ENCODE data around the gene TUBA1B. TPM values are rescaled to one million over a fixed set of nuclear protein-coding genes. Genes with fewer than 3 reads are reported as not detected.

TUBA1B gene
- total RNA-seq, 4 donors from 2014 or later: 608 to 1,018 (median 745) TPM

DNA sequence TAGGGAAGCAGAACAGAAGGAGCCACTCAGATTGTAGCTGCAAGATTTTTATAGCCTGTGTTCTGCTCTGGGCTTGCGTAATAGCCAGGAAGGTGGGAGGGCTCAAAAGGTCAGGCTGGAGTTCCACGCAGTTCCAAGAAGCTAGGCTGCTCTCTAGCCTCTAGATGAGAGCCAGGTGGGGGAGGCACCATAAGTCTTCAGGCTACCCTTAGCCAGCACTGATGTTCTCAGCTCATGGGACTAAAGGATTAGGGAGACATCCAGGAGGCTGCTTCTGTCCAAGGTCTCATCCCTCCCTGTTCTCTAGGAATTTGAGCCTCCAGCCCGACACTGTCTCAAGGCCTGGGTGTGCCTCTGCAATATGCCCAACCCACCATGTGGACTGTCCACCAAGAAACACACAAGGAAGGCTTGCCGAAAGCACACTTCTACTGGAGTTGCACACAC lies 22.2 kb downstream of the TUBA1B start:
- DNase-seq (ENCODE audit: low spot score) (peak; percentile 38), ATAC-seq (ENCODE audit: low FRiP score) (peak; percentile 76)
- TF ChIP-seq, protein P1, sequence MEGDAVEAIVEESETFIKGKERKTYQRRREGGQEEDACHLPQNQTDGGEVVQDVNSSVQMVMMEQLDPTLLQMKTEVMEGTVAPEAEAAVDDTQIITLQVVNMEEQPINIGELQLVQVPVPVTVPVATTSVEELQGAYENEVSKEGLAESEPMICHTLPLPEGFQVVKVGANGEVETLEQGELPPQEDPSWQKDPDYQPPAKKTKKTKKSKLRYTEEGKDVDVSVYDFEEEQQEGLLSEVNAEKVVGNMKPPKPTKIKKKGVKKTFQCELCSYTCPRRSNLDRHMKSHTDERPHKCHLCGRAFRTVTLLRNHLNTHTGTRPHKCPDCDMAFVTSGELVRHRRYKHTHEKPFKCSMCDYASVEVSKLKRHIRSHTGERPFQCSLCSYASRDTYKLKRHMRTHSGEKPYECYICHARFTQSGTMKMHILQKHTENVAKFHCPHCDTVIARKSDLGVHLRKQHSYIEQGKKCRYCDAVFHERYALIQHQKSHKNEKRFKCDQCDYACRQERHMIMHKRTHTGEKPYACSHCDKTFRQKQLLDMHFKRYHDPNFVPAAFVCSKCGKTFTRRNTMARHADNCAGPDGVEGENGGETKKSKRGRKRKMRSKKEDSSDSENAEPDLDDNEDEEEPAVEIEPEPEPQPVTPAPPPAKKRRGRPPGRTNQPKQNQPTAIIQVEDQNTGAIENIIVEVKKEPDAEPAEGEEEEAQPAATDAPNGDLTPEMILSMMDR (IDR thresholded peaks at IDR 0.05): no peak

DNA sequence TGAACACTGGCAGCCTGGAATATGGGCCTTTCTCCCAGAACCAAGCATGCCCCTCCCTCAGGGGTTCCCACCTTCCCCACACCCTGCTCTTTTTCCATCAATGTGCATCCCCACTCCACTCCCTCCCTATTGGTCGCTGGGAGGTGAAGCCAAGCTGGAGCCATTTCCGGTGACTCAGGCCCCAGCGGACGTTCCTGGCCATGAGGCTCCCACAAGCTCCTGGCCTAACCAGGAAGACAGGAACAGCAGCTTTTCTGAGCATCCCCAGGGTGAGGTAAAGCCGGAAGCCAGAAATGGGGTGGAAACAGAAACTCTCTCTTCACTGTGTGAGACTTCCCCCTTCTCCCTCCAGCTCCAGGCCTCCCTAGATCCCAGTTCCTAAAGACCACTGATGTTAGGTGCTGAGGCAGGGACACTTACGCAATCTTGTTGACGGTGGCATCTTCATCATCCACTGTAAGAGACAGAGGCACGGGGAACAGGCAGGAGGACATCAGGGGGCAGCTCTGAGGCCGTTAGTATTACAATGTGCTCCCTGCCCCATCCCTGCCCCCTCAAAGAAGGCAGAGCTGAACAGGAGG lies 25.6 kb downstream of the TUBA1B start:
- ATAC-seq (ENCODE audit: low FRiP score): no peak
- DNase-seq (ENCODE audit: low spot score): no peak
- TF ChIP-seq, protein P1 (IDR thresholded peaks at IDR 0.05): no peak

DNA sequence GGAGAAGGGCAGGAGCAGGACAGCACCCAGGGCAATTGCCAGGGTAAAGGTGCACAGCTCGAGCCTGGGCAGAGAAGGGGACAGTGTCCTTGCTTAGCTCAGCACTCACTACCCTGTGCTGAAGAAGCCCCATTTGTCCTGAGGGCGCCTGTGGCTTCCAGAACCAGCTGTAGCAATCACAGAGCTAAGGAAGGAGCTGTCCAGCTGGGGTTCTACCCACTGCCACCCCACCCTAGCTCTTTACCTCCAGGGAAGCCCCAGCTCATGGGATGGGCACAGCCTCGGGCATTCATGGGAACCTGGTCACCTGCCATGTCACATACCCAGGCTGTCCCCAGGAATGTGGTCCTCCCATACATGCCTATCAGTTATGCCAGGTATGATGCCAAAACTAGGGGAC lies 26.4 kb downstream of the TUBA1B start:
- TF ChIP-seq, protein P1 (IDR thresholded peaks at IDR 0.05): no peak
- no peak for DNase-seq (ENCODE audit: low spot score)
- no peak for ATAC-seq (ENCODE audit: low FRiP score)

DNA sequence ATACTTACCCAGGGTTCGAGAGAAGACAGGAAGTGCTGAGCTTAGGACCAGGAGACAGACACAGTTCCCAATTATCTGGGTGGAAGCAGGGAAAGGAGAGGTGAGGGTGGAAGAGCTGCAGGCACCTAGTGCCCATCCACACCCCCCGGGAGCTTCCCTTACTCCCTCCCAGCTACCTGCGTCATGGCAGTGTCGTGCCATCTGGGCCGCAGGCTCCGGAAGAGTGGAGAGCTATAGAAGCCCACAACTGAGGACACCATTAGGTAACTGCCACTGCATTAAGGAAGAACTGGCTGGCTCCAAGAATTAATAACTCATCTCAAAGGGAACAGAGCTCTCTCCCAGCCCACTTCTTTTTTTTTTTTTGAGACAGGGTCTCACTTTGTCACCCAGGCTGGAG lies 30.8 kb downstream of the TUBA1B start:
- ATAC-seq (ENCODE audit: low FRiP score): no peak
- no peak for DNase-seq (ENCODE audit: low spot score)
- TF ChIP-seq, protein P1 (IDR thresholded peaks at IDR 0.05): no peak

DNA sequence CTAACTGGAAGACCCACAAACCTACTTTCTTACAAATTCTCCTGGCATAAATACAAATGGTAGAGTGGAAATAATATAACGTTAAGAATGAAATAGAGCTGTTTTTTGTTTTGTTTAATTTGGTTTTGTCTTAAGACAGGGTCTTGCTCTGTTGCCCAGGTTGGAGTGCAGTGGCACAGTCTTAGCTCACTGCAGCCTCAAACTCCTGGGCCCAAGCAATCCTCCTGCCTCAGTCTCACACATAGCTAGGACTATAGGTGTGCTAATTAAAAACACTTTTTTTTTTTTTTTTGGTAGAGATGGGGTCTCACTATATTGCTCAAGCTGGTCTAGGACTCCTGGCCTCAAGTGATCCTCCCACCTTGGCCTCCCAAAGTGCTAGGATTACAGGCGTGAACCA lies 32.5 kb downstream of the TUBA1B start:
- TF ChIP-seq, protein P1 (IDR thresholded peaks at IDR 0.05): no peak
- ATAC-seq (ENCODE audit: low FRiP score) (no peak), DNase-seq (ENCODE audit: low spot score) (no peak)

DNA sequence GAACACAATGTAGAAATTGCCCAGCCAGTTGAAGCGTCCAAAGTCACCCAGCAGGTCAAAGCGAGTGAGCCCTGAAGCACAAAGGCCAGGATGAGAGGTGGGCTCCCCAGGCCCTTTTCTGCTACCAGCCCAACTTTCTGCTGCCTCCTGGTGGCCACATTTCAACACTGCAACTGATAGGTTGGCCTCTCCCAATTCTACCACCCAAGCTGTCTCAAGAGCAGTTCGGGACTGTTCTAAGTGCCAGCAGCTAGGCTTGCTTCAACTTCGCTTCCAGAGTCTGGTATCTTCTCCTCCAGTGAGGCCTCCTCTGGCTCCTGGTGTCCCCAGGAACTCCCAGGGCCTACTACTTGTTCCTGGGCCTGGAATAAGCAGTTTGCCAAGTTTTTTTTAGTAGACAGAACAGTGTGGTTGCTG lies 33.2 kb downstream of the TUBA1B start:
- TF ChIP-seq, protein P1 (IDR thresholded peaks at IDR 0.05): peak in 2 of 3 donors; percentile 6 to 35
- ATAC-seq (ENCODE audit: low FRiP score): no peak
- DNase-seq (ENCODE audit: low spot score): no peak

DNA sequence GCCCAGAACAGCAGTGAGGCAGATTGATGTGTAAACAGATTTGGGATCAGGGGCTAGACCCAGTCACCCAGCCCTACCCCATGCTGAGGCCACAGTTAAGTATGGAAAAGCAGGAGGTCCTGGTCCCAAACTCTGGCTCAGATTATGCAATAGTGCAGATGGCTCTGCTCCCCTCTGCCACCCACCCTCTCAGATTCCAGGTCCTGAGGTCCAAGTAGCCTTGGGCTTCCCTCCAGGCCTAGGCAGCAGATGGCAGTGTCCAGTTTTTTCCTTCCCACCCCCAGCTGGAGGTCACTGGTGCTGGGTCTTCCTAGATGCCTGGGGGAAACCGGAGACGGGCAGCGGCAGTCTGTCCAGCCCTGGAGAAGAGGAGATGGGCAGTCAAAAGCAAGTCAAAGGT lies 33.8 kb downstream of the TUBA1B start:
- DNase-seq (ENCODE audit: low spot score) (no peak), ATAC-seq (ENCODE audit: low FRiP score) (no peak)
- TF ChIP-seq, protein P1 (IDR thresholded peaks at IDR 0.05): no peak
